ENCODE data around the gene ADCK2.

GRCh38 chr7:140640727-140641523 lies 31.8 kb upstream of the ADCK2 start, which contains the start of gene DENND2A:
- no peak for TF ChIP-seq POLR2A (IDR thresholded peaks at IDR 0.05)
- no peak for TF ChIP-seq CTCF (IDR thresholded peaks at IDR 0.05)

Measured in esophagus squamous epithelium (tissue), 4 donors.